SK-N-SH (cell line): ENCODE data around the gene TMEM63C. TPM values are rescaled to one million over a fixed set of nuclear protein-coding genes. Genes with fewer than 3 reads are reported as not detected.

ENCODE experiments used
- CTCF ChIA-PET: fragments of 300-600, 350-600 bp; formaldehyde crosslinking; extraction: SDS; loops from one replicate; lab custom pipeline; 2021; lab: Yijun Ruan, JAX
- POLR2A ChIA-PET: fragments of 350-600 bp; sonication (Branson Sonifier 250); formaldehyde crosslinking; extraction: SDS; loops from one replicate; lab custom pipeline; 2020; ENCODE audit warnings: antibody characterized with exemption, inconsistent platforms; lab: Yijun Ruan, JAX
- DNase-seq: peaks from one replicate; pipeline ENCODE4 v3.0.0; 2012
- H2AFZ ChIP-seq: fragments of 200-600 bp; sonication (generic); 2 replicates; pipeline ENCODE4 v1.8.1; 2016; ENCODE audit warnings: antibody characterized with exemption, mild to moderate bottlenecking, low read depth
- H3F3A ChIP-seq: fragments of 200-600 bp; sonication (generic); replicated peaks from 2 replicates; pipeline ENCODE3; 2016; ENCODE audit warnings: antibody characterized with exemption, mild to moderate bottlenecking; ENCODE audit not compliant: insufficient read depth
- H3K27ac ChIP-seq, 2 experiments: fragments of 200-500 bp in 1 of 2; fragments of 200-600 bp in 1 of 2; sonication (Bioruptor generic) in 1 of 2; sonication (generic), shearing (Covaris generic) in 1 of 2; 2 replicates each; pipeline versions ENCODE4 v1.5.1 to v1.6.1; 2014 to 2016; ENCODE audit warnings: low read depth in 2 of 2, inconsistent platforms in 1 of 2, low read length in 1 of 2, mild to moderate bottlenecking in 1 of 2, mixed read lengths in 1 of 2
- H3K27me3 ChIP-seq: fragments of 200-600 bp; sonication (generic), shearing (Covaris generic); 2 replicates; pipeline ENCODE4 v1.6.1; 2016; ENCODE audit warnings: mixed run types; ENCODE audit not compliant: insufficient read depth
- H3K36me3 ChIP-seq, 2 experiments: fragments of 200-500 bp in 1 of 2; fragments of 200-600 bp in 1 of 2; sonication (Bioruptor generic) in 1 of 2; sonication (generic) in 1 of 2; replicated peaks in 1 of 2; 2 replicates each; pipeline versions ENCODE3 to v1.5.1; 2014 to 2016; ENCODE audit warnings: low read length in 1 of 2, mild to moderate bottlenecking in 1 of 2; ENCODE audit not compliant: insufficient read depth in 2 of 2, control insufficient read depth in 1 of 2
- H3K4me1 ChIP-seq, 2 experiments: fragments of 200-500 bp in 1 of 2; fragments of 200-600 bp in 1 of 2; sonication (Bioruptor generic) in 1 of 2; sonication (generic), shearing (Covaris generic) in 1 of 2; 2 replicates each; pipeline versions ENCODE4 v1.5.1 to v1.6.1; 2014 to 2016; ENCODE audit warnings: low read depth in 1 of 2, low read length in 1 of 2, mixed run types in 1 of 2; ENCODE audit not compliant: insufficient read depth in 2 of 2, control insufficient read depth in 1 of 2
- H3K4me2 ChIP-seq: fragments of 200-600 bp; sonication (generic), shearing (Covaris generic); 2 replicates; pipeline ENCODE4 v1.6.1; 2017; ENCODE audit warnings: mixed run types
- H3K4me3 ChIP-seq, 2 experiments: fragments of 200-500 bp in 1 of 2; fragments of 200-600 bp in 1 of 2; sonication (Bioruptor generic) in 1 of 2; sonication (generic), shearing (Covaris generic) in 1 of 2; 2 replicates each; pipeline versions ENCODE4 v1.5.1 to v1.8.1; 2014 to 2016; ENCODE audit warnings: low read depth in 2 of 2, inconsistent platforms in 1 of 2, low read length in 1 of 2, mild to moderate bottlenecking in 1 of 2, mixed read lengths in 1 of 2, moderate library complexity in 1 of 2
- H3K79me2 ChIP-seq: fragments of 200-600 bp; sonication (generic); 2 replicates; pipeline ENCODE4 v1.8.1; 2017; ENCODE audit warnings: mild to moderate bottlenecking; ENCODE audit not compliant: insufficient read depth
- H3K9ac ChIP-seq: fragments of 200-600 bp; sonication (generic); 2 replicates; pipeline ENCODE4 v1.6.1; 2017; ENCODE audit warnings: mixed run types
- H3K9me2 ChIP-seq: fragments of 200-600 bp; sonication (generic); 2 replicates; pipeline ENCODE4 v1.6.1; 2017; ENCODE audit warnings: mixed run types
- H3K9me3 ChIP-seq: fragments of 200-600 bp; sonication (generic); 2 replicates; pipeline ENCODE4 v1.6.1; 2017; ENCODE audit warnings: mixed run types, mild to moderate bottlenecking, moderate library complexity
- H4K20me1 ChIP-seq: fragments of 200-600 bp; sonication (generic); 2 replicates; pipeline ENCODE4 v1.6.1; 2017; ENCODE audit warnings: mild to moderate bottlenecking, mixed run types; ENCODE audit not compliant: insufficient read depth
- CHD2 ChIP-seq: fragments of 150-350 bp; IDR thresholded peaks from 2 replicates; pipeline ENCODE4 v1.6.1; 2018; ENCODE audit warnings: low read length; ENCODE audit not compliant: partially characterized antibody
- ELF1 ChIP-seq: IDR thresholded peaks from 2 replicates; pipeline ENCODE4 v1.4.0; 2012
- EP300 ChIP-seq, 2 experiments: IDR thresholded peaks; 2 replicates each; pipeline versions ENCODE4 v1.4.0 to v1.6.1; 2012; ENCODE audit warnings: borderline replicate concordance in 1 of 2, low read depth in 1 of 2, low read length in 1 of 2
- EZH2phosphoT487 ChIP-seq: fragments of 200-600 bp; sonication (generic); IDR thresholded peaks from 2 replicates; pipeline ENCODE4 v1.6.1; 2017; ENCODE audit warnings: low read depth, mixed run types, mild to moderate bottlenecking, antibody characterized with exemption, moderate library complexity, borderline replicate concordance
- FOSL2 ChIP-seq: IDR thresholded peaks from 2 replicates; pipeline ENCODE4 v1.4.0; 2012; ENCODE audit warnings: low read depth, mild to moderate bottlenecking, moderate library complexity, borderline replicate concordance
- FOXJ3 ChIP-seq: sonication (generic); formaldehyde crosslinking; IDR thresholded peaks from 2 replicates; pipeline ENCODE4 v1.5.1; 2020; ENCODE audit warnings: mild to moderate bottlenecking, missing genetic modification reagents
- FOXM1 ChIP-seq: IDR thresholded peaks from 2 replicates; pipeline ENCODE4 v1.4.0; 2012; ENCODE audit warnings: low read depth, mild to moderate bottlenecking
- JUND ChIP-seq: IDR thresholded peaks from 2 replicates; pipeline ENCODE4 v1.4.0; 2012
- NRF1 ChIP-seq: IDR thresholded peaks from 2 replicates; pipeline ENCODE4 v1.6.1; 2012; ENCODE audit warnings: low read depth, mild to moderate bottlenecking, low read length
- POLR2AphosphoS5 ChIP-seq: IDR thresholded peaks from 2 replicates; pipeline ENCODE4 v1.6.1; 2012; ENCODE audit warnings: low read depth, low read length
- RAD21 ChIP-seq: IDR thresholded peaks from 2 replicates; pipeline ENCODE4 v1.6.1; 2012; ENCODE audit warnings: mild to moderate bottlenecking, low read length
- RCOR1 ChIP-seq: fragments of 150-350 bp; IDR thresholded peaks from 2 replicates; pipeline ENCODE4 v1.6.1; 2017; ENCODE audit warnings: antibody characterized with exemption, low read length
- REST ChIP-seq: IDR thresholded peaks from 2 replicates; pipeline ENCODE4 v1.6.1; 2012; ENCODE audit warnings: mild to moderate bottlenecking, low read depth, low read length, moderate library complexity
- RXRA ChIP-seq: IDR thresholded peaks from 2 replicates; pipeline ENCODE4 v1.4.0; 2012; ENCODE audit warnings: low read depth, mild to moderate bottlenecking, borderline replicate concordance
- SMC3 ChIP-seq: IDR thresholded peaks from 2 replicates; pipeline ENCODE4 v1.6.1; 2012; ENCODE audit warnings: low read depth, low read length, improper control_type of control experiment
- TAF1 ChIP-seq: IDR thresholded peaks from 2 replicates; pipeline ENCODE4 v1.6.1; 2012; ENCODE audit warnings: low read depth, mild to moderate bottlenecking, low read length, moderate library complexity, borderline replicate concordance
- USF2 ChIP-seq: fragments of 150-350 bp; IDR thresholded peaks from 2 replicates; pipeline ENCODE4 v1.6.1; 2017; ENCODE audit warnings: antibody characterized with exemption, low read length, low read depth, borderline replicate concordance
- whole genome bisulfite sequencing: methylation state at CpG from one replicate; pipeline ENCODE4 v1.1.6; 2017; ENCODE audit warnings: low lambda C conversion rate; 5-methylcytosine and 5-hydroxymethylcytosine counted together
- polyA plus RNA-seq, 3 experiments: library from polyadenylated mRNA; depleted of rRNA; stranded (reverse); fragments of >200 nt; gene quantifications; 2 replicates each; pipeline ENCODE4 v1.2.3, GENCODE V29; 2012
- TF ChIP-seq, protein P1 (sequence below): IDR thresholded peaks from 2 replicates; pipeline ENCODE4 v1.4.0; 2012; ENCODE audit warnings: low read depth
- TF ChIP-seq, protein P2 (sequence below): fragments of 200-600 bp; sonication (generic); IDR thresholded peaks from 2 replicates; pipeline ENCODE4 v1.6.1; 2017; ENCODE audit warnings: antibody characterized with exemption, mild to moderate bottlenecking, moderate library complexity
- TF ChIP-seq, protein P3 (sequence below): IDR thresholded peaks from 2 replicates; pipeline ENCODE4 v1.4.0; 2012; ENCODE audit warnings: low read depth, borderline replicate concordance

TMEM63C gene
- polyA plus RNA-seq, 1 of the 3 experiments (the other 2 are of a cell fraction): 0.25 TPM

- no peaks in the 10 kb centered on the region for H3K9me3 ChIP-seq
- no peak overlapping the region for H3K9ac ChIP-seq
- H3K79me2 ChIP-seq: no peaks in the 10 kb centered on the region
- no peak for DNase-seq
- peaks cover 4 to 17% of the 10 kb centered on the region in 2 experiments; a peak in 1 of 4 replicates for H3K4me1 ChIP-seq
- peak overlapping the region in 1 of 2 experiments; percentile 29; a peak in 2 of 4 replicates for H3K27ac ChIP-seq
- H3K9me2 ChIP-seq: no peaks in the 10 kb centered on the region
- H2AFZ ChIP-seq: peak overlapping the region; percentile 66; the same call in 1 of the 2 replicates
- ChIA-PET CTCF (interaction anchor here (0.6 to 2.8 kb wide), 7 partner anchors 32 to 158 kb away, joined by 3 to 14 read pairs (median 3); no protein-coding TSS in a partner anchor), POLR2A (interaction anchor here (2.2 kb wide), 1 partner anchor 24 kb away, joined by 5 read pairs; the partner anchor contains the start of gene TMEM63C)
- no peaks in the 10 kb centered on the region for H4K20me1 ChIP-seq
- no peaks in the 10 kb centered on the region; the same call in 1 of the 2 replicates for H3K27me3 ChIP-seq
- no peak overlapping the region for H3K4me3 ChIP-seq
- H3K36me3 ChIP-seq: no peaks in the 10 kb centered on the region
- TF ChIP-seq FOXM1 (no peak), RAD21 (no peak), POLR2AphosphoS5 (no peak), FOSL2 (no peak), FOXJ3 (CRISPR knock-in tag) (no peak), REST (no peak), SMC3 (no peak), RXRA (no peak), CHD2 (no peak), TAF1 (no peak), RCOR1 (no peak), EP300 (IDR thresholded peaks at IDR 0.05; ENCODE audit: borderline replicate concordance in 1 of 2, low read depth in 1 of 2, low read length in 1 of 2) (no peak), USF2 (no peak), JUND (no peak), EZH2phosphoT487 (no peak), NRF1 (no peak), ELF1 (no peak)
- TF ChIP-seq, protein P1, sequence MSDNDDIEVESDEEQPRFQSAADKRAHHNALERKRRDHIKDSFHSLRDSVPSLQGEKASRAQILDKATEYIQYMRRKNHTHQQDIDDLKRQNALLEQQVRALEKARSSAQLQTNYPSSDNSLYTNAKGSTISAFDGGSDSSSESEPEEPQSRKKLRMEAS: no peak
- TF ChIP-seq, protein P2, sequence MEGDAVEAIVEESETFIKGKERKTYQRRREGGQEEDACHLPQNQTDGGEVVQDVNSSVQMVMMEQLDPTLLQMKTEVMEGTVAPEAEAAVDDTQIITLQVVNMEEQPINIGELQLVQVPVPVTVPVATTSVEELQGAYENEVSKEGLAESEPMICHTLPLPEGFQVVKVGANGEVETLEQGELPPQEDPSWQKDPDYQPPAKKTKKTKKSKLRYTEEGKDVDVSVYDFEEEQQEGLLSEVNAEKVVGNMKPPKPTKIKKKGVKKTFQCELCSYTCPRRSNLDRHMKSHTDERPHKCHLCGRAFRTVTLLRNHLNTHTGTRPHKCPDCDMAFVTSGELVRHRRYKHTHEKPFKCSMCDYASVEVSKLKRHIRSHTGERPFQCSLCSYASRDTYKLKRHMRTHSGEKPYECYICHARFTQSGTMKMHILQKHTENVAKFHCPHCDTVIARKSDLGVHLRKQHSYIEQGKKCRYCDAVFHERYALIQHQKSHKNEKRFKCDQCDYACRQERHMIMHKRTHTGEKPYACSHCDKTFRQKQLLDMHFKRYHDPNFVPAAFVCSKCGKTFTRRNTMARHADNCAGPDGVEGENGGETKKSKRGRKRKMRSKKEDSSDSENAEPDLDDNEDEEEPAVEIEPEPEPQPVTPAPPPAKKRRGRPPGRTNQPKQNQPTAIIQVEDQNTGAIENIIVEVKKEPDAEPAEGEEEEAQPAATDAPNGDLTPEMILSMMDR: no peak
- TF ChIP-seq, protein P3, sequence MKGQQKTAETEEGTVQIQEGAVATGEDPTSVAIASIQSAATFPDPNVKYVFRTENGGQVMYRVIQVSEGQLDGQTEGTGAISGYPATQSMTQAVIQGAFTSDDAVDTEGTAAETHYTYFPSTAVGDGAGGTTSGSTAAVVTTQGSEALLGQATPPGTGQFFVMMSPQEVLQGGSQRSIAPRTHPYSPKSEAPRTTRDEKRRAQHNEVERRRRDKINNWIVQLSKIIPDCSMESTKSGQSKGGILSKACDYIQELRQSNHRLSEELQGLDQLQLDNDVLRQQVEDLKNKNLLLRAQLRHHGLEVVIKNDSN: no peak
- H3K4me2 ChIP-seq: peak overlapping the region; percentile 46; the same call in 1 of the 2 replicates
- H3F3A ChIP-seq: no peaks in the 10 kb centered on the region
- WGBS: 80% methylated on average over 11 of the region's 11 CpGs
Measured at GRCh38 chr14:77157740-77158139, 23.9 kb upstream of the TMEM63C start.
